GM23338 (cell line): ENCODE data around the gene MRO. TPM values are rescaled to one million over a fixed set of nuclear protein-coding genes. Genes with fewer than 3 reads are reported as not detected.

Source experiments
- ATAC-seq: fragments of 200-7000 bp; cut with Tn5 transposase; 3 replicates; pipeline ENCODE4 v1.9.1; 2020
- DNase-seq: peaks from one replicate; pipeline ENCODE4 v3.0.0-alpha.2; 2015; ENCODE audit warnings: low spot score
- H2AFZ ChIP-seq: fragments of 200-600 bp; sonication (generic); 2 replicates; pipeline ENCODE4 v1.8.0; 2016; ENCODE audit warnings: antibody characterized with exemption, mild to moderate bottlenecking, moderate library complexity
- H3F3A ChIP-seq: fragments of 200-600 bp; sonication (generic); replicated peaks from 2 replicates; pipeline ENCODE4 v1.8.0; 2017; ENCODE audit warnings: antibody characterized with exemption, mixed run types, low read depth
- H3K27ac ChIP-seq: fragments of 200-600 bp; sonication (generic); 2 replicates; pipeline ENCODE4 v1.6.1; 2016; ENCODE audit warnings: low read depth
- H3K27me3 ChIP-seq: fragments of 200-600 bp; sonication (generic); 2 replicates; pipeline ENCODE4 v1.8.0; 2016; ENCODE audit warnings: mild to moderate bottlenecking, mixed run types, moderate library complexity; ENCODE audit not compliant: insufficient read depth
- H3K36me3 ChIP-seq: fragments of 200-600 bp; sonication (generic); 2 replicates; pipeline ENCODE4 v1.8.0; 2016; ENCODE audit warnings: mild to moderate bottlenecking; ENCODE audit not compliant: insufficient read depth
- H3K4me1 ChIP-seq: fragments of 200-600 bp; sonication (generic); 2 replicates; pipeline ENCODE4 v1.8.0; 2016; ENCODE audit warnings: mild to moderate bottlenecking, moderate library complexity; ENCODE audit not compliant: insufficient read depth
- H3K4me2 ChIP-seq: fragments of 200-600 bp; sonication (generic); 2 replicates; pipeline ENCODE4 v1.7.1; 2017; ENCODE audit warnings: mixed run types
- H3K4me3 ChIP-seq: fragments of 200-600 bp; sonication (generic); 2 replicates; pipeline ENCODE4 v1.6.1; 2016; ENCODE audit warnings: mixed run types
- H3K79me2 ChIP-seq: fragments of 200-600 bp; sonication (generic); replicated peaks from 2 replicates; pipeline ENCODE4 v1.8.0; 2017; ENCODE audit warnings: mild to moderate bottlenecking; ENCODE audit not compliant: insufficient read depth
- H3K9me2 ChIP-seq: fragments of 200-600 bp; sonication (generic); 2 replicates; pipeline ENCODE4 v1.8.0; 2017; ENCODE audit not compliant: insufficient read depth
- H4K20me1 ChIP-seq: fragments of 200-600 bp; sonication (generic); replicated peaks from 2 replicates; pipeline ENCODE4 v1.8.0; 2017; ENCODE audit warnings: mild to moderate bottlenecking; ENCODE audit not compliant: insufficient read depth
- H3K27ac Mint-ChIP-seq: 2 replicates; pipeline ENCODE4 v1.8.0; 2020; ENCODE audit warnings: inconsistent platforms, mild to moderate bottlenecking, moderate library complexity, mixed read lengths
- H3K27me3 Mint-ChIP-seq: 3 replicates; pipeline ENCODE4 v1.8.0; 2022; ENCODE audit warnings: low read depth, mild to moderate bottlenecking, moderate library complexity, mixed read lengths, inconsistent platforms; ENCODE audit not compliant: insufficient read depth, poor library complexity
- H3K36me3 Mint-ChIP-seq: 3 replicates; pipeline ENCODE4 v1.8.0; 2021; ENCODE audit warnings: low read depth, mild to moderate bottlenecking, inconsistent platforms, moderate library complexity, mixed read lengths
- H3K4me1 Mint-ChIP-seq: 3 replicates; pipeline ENCODE4 v1.8.0; 2020; ENCODE audit warnings: mild to moderate bottlenecking, inconsistent platforms, mixed read lengths
- H3K4me3 Mint-ChIP-seq: 3 replicates; pipeline ENCODE4 v1.8.0; 2021; ENCODE audit warnings: moderate library complexity, mild to moderate bottlenecking, inconsistent platforms, mixed read lengths
- H3K9me3 Mint-ChIP-seq: 3 replicates; pipeline ENCODE4 v1.8.0; 2020; ENCODE audit warnings: moderate library complexity, mild to moderate bottlenecking, inconsistent platforms, mixed read lengths
- CREB1 ChIP-seq: fragments of 250-450 bp; sonication (Bioruptor Pico); IDR thresholded peaks from 2 replicates; pipeline ENCODE4 v1.5.0; 2020; ENCODE audit warnings: low read depth, mild to moderate bottlenecking, moderate library complexity
- EZH2 ChIP-seq: fragments of 200-600 bp; sonication (generic); IDR thresholded peaks from one replicate; pipeline ENCODE4 v1.8.0; 2017; ENCODE audit warnings: antibody characterized with exemption, mild to moderate bottlenecking, low read depth; ENCODE audit not compliant: unreplicated experiment
- EZH2phosphoT487 ChIP-seq: fragments of 200-600 bp; sonication (generic); IDR thresholded peaks from one replicate; pipeline ENCODE4 v1.8.1; 2018; ENCODE audit warnings: antibody characterized with exemption; ENCODE audit not compliant: unreplicated experiment
- JUNB ChIP-seq: IDR thresholded peaks from one replicate; pipeline ENCODE4 v1.6.1; 2016; ENCODE audit warnings: antibody characterized with exemption; ENCODE audit not compliant: unreplicated experiment
- NANOG ChIP-seq: IDR thresholded peaks from 2 replicates; pipeline ENCODE4 v1.6.1; 2016; ENCODE audit warnings: antibody characterized with exemption, borderline replicate concordance
- POLR2AphosphoS5 ChIP-seq: IDR thresholded peaks from 2 replicates; pipeline ENCODE4 v1.6.1; 2016; ENCODE audit warnings: antibody characterized with exemption, low read depth
- STAT1 ChIP-seq: IDR thresholded peaks from one replicate; pipeline ENCODE4 v1.6.1; 2016; ENCODE audit warnings: antibody characterized with exemption; ENCODE audit not compliant: unreplicated experiment
- ZNF114 ChIP-seq: fragments of 250-450 bp; sonication (Bioruptor Pico); IDR thresholded peaks from 2 replicates; pipeline ENCODE4 v1.5.0; 2020; ENCODE audit warnings: mild to moderate bottlenecking, moderate library complexity
- ZNF331 ChIP-seq: fragments of 250-450 bp; sonication (Bioruptor Pico); IDR thresholded peaks from 2 replicates; pipeline ENCODE4 v1.5.0; 2020; ENCODE audit warnings: low read depth, mild to moderate bottlenecking, moderate library complexity
- polyA plus RNA-seq: library from polyadenylated mRNA; unstranded; fragments of >200 nt; fragmentation: Nextera tagmentation; extraction: Ambion mirVana; gene quantifications from 2 replicates; pipeline ENCODE4 v1.2.1, GENCODE V29; 2016
- total RNA-seq: library from RNA; depleted of rRNA; stranded (reverse); fragments of >200 nt; shearing (Covaris generic); gene quantifications from 2 replicates; pipeline ENCODE4 v1.2.3, GENCODE V29; 2014
- TF ChIP-seq, protein P1 (sequence below): IDR thresholded peaks from 2 replicates; pipeline ENCODE4 v1.6.1; 2016; ENCODE audit warnings: antibody characterized with exemption
- TF ChIP-seq, protein P2 (sequence below): IDR thresholded peaks from one replicate; pipeline ENCODE4 v1.6.1; 2018; ENCODE audit warnings: antibody characterized with exemption; ENCODE audit not compliant: unreplicated experiment
- TF ChIP-seq, protein P3 (sequence below), 2 experiments: fragments of 200-600 bp in 1 of 2; sonication (generic) in 1 of 2; conservative IDR thresholded peaks; 2 replicates each; pipeline versions ENCODE4 v1.5.1 to v1.6.1; 2016 to 2017; ENCODE audit warnings: antibody characterized with exemption in 2 of 2, low read depth in 2 of 2, mild to moderate bottlenecking in 2 of 2, moderate library complexity in 1 of 2
- TF ChIP-seq, protein P4 (sequence below): fragments of 250-450 bp; sonication (Bioruptor Pico); IDR thresholded peaks from 2 replicates; pipeline ENCODE4 v1.5.0; 2020; ENCODE audit warnings: mild to moderate bottlenecking, moderate library complexity

Gene MRO
- total and polyA plus RNA-seq, 2 experiments from 2014 or later: 0.78 to 0.80 TPM

DNA sequence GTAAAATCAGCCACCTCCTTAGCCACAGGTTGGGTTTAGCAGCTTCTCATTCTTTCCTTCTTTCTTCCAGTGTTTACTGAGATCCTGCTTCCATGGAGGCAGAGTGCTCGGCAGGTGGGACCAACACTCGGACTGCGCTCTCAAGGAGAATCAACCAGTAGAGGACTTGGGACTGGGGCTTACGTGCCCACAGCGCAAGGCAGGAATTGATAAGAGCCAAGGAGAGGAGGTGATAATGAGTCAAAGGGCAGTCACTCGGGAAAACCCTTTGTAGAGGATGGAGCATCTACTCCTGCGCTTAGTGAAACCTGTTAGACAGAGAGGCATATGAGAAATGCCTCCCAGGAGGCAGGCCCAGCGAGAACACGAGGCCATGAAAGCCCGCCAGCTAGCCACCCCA is 2.9 kb upstream of the MRO start:
- Mint-ChIP-seq H3K36me3 (no peaks in the 10 kb centered on the region), H3K27me3 (no peaks in the 10 kb centered on the region), H3K4me3 (no peak overlapping the region), H3K27ac (no peak overlapping the region), H3K9me3 (no peaks in the 10 kb centered on the region), H3K4me1 (peaks cover 9% of the 10 kb centered on the region)
- Histone ChIP-seq H3K27ac (no peak overlapping the region), H3K9me2 (peaks cover 3% of the 10 kb centered on the region; the same call in 1 of the 2 replicates), H3K4me1 (peaks cover 34% of the 10 kb centered on the region), H2AFZ (no peak overlapping the region), H3K36me3 (no peaks in the 10 kb centered on the region), H3K79me2 (no peaks in the 10 kb centered on the region), H3F3A (no peaks in the 10 kb centered on the region), H3K4me3 (no peak overlapping the region), H3K27me3 (no peaks in the 10 kb centered on the region), H4K20me1 (no peaks in the 10 kb centered on the region), H3K4me2 (no peak overlapping the region)
- DNase-seq: no peak
- no peak for ATAC-seq
- no peak for TF ChIP-seq ZNF331 (CRISPR knock-in tag)
- TF ChIP-seq, protein P1, sequence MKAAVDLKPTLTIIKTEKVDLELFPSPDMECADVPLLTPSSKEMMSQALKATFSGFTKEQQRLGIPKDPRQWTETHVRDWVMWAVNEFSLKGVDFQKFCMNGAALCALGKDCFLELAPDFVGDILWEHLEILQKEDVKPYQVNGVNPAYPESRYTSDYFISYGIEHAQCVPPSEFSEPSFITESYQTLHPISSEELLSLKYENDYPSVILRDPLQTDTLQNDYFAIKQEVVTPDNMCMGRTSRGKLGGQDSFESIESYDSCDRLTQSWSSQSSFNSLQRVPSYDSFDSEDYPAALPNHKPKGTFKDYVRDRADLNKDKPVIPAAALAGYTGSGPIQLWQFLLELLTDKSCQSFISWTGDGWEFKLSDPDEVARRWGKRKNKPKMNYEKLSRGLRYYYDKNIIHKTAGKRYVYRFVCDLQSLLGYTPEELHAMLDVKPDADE: no peak
- TF ChIP-seq, protein P2, sequence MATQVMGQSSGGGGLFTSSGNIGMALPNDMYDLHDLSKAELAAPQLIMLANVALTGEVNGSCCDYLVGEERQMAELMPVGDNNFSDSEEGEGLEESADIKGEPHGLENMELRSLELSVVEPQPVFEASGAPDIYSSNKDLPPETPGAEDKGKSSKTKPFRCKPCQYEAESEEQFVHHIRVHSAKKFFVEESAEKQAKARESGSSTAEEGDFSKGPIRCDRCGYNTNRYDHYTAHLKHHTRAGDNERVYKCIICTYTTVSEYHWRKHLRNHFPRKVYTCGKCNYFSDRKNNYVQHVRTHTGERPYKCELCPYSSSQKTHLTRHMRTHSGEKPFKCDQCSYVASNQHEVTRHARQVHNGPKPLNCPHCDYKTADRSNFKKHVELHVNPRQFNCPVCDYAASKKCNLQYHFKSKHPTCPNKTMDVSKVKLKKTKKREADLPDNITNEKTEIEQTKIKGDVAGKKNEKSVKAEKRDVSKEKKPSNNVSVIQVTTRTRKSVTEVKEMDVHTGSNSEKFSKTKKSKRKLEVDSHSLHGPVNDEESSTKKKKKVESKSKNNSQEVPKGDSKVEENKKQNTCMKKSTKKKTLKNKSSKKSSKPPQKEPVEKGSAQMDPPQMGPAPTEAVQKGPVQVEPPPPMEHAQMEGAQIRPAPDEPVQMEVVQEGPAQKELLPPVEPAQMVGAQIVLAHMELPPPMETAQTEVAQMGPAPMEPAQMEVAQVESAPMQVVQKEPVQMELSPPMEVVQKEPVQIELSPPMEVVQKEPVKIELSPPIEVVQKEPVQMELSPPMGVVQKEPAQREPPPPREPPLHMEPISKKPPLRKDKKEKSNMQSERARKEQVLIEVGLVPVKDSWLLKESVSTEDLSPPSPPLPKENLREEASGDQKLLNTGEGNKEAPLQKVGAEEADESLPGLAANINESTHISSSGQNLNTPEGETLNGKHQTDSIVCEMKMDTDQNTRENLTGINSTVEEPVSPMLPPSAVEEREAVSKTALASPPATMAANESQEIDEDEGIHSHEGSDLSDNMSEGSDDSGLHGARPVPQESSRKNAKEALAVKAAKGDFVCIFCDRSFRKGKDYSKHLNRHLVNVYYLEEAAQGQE: no peak
- no peak for TF ChIP-seq JUNB
- TF ChIP-seq, protein P3, sequence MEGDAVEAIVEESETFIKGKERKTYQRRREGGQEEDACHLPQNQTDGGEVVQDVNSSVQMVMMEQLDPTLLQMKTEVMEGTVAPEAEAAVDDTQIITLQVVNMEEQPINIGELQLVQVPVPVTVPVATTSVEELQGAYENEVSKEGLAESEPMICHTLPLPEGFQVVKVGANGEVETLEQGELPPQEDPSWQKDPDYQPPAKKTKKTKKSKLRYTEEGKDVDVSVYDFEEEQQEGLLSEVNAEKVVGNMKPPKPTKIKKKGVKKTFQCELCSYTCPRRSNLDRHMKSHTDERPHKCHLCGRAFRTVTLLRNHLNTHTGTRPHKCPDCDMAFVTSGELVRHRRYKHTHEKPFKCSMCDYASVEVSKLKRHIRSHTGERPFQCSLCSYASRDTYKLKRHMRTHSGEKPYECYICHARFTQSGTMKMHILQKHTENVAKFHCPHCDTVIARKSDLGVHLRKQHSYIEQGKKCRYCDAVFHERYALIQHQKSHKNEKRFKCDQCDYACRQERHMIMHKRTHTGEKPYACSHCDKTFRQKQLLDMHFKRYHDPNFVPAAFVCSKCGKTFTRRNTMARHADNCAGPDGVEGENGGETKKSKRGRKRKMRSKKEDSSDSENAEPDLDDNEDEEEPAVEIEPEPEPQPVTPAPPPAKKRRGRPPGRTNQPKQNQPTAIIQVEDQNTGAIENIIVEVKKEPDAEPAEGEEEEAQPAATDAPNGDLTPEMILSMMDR (conservative IDR thresholded peaks at IDR 0.05; ENCODE audit: low read depth in 2 of 2): no peak
- TF ChIP-seq STAT1: no peak
- no peak for TF ChIP-seq ZNF114
- no peak for TF ChIP-seq EZH2
- TF ChIP-seq, protein P4, sequence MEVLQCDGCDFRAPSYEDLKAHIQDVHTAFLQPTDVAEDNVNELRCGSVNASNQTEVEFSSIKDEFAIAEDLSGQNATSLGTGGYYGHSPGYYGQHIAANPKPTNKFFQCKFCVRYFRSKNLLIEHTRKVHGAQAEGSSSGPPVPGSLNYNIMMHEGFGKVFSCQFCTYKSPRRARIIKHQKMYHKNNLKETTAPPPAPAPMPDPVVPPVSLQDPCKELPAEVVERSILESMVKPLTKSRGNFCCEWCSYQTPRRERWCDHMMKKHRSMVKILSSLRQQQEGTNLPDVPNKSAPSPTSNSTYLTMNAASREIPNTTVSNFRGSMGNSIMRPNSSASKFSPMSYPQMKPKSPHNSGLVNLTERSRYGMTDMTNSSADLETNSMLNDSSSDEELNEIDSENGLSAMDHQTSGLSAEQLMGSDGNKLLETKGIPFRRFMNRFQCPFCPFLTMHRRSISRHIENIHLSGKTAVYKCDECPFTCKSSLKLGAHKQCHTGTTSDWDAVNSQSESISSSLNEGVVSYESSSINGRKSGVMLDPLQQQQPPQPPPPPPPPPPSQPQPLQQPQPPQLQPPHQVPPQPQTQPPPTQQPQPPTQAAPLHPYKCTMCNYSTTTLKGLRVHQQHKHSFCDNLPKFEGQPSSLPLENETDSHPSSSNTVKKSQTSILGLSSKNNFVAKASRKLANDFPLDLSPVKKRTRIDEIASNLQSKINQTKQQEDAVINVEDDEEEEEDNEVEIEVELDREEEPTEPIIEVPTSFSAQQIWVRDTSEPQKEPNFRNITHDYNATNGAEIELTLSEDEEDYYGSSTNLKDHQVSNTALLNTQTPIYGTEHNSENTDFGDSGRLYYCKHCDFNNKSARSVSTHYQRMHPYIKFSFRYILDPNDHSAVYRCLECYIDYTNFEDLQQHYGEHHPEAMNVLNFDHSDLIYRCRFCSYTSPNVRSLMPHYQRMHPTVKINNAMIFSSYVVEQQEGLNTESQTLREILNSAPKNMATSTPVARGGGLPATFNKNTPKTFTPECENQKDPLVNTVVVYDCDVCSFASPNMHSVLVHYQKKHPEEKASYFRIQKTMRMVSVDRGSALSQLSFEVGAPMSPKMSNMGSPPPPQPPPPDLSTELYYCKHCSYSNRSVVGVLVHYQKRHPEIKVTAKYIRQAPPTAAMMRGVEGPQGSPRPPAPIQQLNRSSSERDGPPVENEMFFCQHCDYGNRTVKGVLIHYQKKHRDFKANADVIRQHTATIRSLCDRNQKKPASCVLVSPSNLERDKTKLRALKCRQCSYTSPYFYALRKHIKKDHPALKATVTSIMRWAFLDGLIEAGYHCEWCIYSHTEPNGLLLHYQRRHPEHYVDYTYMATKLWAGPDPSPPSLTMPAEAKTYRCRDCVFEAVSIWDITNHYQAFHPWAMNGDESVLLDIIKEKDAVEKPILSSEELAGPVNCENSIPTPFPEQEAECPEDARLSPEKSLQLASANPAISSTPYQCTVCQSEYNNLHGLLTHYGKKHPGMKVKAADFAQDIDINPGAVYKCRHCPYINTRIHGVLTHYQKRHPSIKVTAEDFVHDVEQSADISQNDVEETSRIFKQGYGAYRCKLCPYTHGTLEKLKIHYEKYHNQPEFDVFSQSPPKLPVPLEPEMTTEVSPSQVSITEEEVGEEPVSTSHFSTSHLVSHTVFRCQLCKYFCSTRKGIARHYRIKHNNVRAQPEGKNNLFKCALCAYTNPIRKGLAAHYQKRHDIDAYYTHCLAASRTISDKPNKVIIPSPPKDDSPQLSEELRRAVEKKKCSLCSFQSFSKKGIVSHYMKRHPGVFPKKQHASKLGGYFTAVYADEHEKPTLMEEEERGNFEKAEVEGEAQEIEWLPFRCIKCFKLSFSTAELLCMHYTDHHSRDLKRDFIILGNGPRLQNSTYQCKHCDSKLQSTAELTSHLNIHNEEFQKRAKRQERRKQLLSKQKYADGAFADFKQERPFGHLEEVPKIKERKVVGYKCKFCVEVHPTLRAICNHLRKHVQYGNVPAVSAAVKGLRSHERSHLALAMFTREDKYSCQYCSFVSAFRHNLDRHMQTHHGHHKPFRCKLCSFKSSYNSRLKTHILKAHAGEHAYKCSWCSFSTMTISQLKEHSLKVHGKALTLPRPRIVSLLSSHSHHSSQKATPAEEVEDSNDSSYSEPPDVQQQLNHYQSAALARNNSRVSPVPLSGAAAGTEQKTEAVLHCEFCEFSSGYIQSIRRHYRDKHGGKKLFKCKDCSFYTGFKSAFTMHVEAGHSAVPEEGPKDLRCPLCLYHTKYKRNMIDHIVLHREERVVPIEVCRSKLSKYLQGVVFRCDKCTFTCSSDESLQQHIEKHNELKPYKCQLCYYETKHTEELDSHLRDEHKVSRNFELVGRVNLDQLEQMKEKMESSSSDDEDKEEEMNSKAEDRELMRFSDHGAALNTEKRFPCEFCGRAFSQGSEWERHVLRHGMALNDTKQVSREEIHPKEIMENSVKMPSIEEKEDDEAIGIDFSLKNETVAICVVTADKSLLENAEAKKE (CRISPR knock-in tag): no peak
- TF ChIP-seq POLR2AphosphoS5: no peak
- no peak for TF ChIP-seq NANOG
- no peak for TF ChIP-seq CREB1 (CRISPR knock-in tag)
- no peak for TF ChIP-seq EZH2phosphoT487
